Bronchial epithelial cell (primary cell): ENCODE results near the gene ARFGAP1. TPM values are rescaled to one million over a fixed set of nuclear protein-coding genes. Genes with fewer than 3 reads are reported as not detected.

ENCODE experiments used
- DNase-seq: peaks from one replicate; pipeline ENCODE4 v3.0.0-alpha.2; 2010; ENCODE audit warnings: low read depth
- FAIRE-seq: peaks from 2 replicates; lab custom pipeline; 2011; peaks lifted over from hg19 to GRCh38; lab: Jason Lieb, UNC
- H3K27me3 ChIP-seq: 2 replicates; pipeline ENCODE4 v1.5.1; 2011; ENCODE audit warnings: low read length; ENCODE audit not compliant: control insufficient read depth, insufficient read depth
- H3K36me3 ChIP-seq: 2 replicates; pipeline ENCODE4 v1.5.1; 2011; ENCODE audit warnings: low read length; ENCODE audit not compliant: control insufficient read depth, insufficient read depth
- H3K4me3 ChIP-seq: 2 replicates; pipeline ENCODE4 v1.5.1; 2011; ENCODE audit warnings: mild to moderate bottlenecking, low read depth, low read length, control low read depth
- total RNA-seq: library from RNA; depleted of rRNA; stranded (reverse); fragments of >200 nt; gene quantifications from 2 replicates; pipeline ENCODE4 v1.2.1, GENCODE V29; 2014
- TF ChIP-seq, protein P1 (sequence below): IDR thresholded peaks from 2 replicates; pipeline ENCODE4 v1.5.1; 2011; ENCODE audit warnings: mild to moderate bottlenecking, moderate library complexity, low read length, control low read depth, inconsistent platforms; ENCODE audit not compliant: insufficient read depth, severe bottlenecking

ARFGAP1 gene
- total RNA-seq, 1 donor from 2014 or later, result 49.2 TPM

DNA sequence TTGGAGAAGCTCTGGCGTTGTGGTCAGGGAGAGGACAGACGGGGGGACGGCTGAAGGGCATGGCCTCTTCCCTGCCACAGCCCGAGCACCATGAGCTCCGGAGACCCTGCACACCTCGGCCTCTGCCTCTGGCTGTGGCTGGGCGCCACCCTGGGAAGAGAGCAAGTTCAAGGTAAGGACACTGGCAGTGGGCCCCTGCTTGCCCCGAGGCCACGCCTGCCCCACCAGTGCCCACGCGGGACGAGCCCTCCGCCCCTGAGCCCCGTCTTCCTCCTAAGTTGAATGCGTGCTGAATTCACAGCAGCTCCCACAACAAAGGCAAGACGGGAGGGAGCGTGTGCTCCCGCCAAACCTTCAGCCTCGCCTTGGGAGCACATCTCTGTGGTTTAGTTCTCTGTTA lies 22.4 kb downstream of the ARFGAP1 start:
- peaks cover 9% of the 10 kb centered on the region for H3K27me3 ChIP-seq
- TF ChIP-seq, protein P1, sequence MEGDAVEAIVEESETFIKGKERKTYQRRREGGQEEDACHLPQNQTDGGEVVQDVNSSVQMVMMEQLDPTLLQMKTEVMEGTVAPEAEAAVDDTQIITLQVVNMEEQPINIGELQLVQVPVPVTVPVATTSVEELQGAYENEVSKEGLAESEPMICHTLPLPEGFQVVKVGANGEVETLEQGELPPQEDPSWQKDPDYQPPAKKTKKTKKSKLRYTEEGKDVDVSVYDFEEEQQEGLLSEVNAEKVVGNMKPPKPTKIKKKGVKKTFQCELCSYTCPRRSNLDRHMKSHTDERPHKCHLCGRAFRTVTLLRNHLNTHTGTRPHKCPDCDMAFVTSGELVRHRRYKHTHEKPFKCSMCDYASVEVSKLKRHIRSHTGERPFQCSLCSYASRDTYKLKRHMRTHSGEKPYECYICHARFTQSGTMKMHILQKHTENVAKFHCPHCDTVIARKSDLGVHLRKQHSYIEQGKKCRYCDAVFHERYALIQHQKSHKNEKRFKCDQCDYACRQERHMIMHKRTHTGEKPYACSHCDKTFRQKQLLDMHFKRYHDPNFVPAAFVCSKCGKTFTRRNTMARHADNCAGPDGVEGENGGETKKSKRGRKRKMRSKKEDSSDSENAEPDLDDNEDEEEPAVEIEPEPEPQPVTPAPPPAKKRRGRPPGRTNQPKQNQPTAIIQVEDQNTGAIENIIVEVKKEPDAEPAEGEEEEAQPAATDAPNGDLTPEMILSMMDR, result no peak
- no peak overlapping the region for H3K4me3 ChIP-seq
- no peak for DNase-seq
- H3K36me3 ChIP-seq, result no peaks in the 10 kb centered on the region
- FAIRE-seq, result no peak

DNA sequence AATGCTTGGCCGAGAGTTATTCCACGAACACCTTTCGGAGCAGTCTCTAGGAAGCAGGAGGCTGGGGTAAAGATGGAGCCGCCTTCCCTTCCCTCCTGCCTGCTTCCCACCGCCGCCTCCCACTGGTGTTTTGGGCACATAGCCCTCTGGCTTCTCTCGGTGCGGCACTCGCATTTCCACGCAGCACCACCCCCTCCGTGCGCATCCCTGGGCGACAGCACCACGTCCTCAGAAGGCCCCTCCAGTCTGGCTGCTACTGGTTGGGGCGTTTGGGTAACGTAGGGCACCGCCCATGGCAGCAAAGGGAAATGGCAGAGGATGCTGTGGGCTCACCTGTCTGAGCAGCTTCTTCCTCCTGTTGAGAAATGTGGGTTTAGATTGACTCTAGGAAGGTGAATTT lies 22.8 kb downstream of the ARFGAP1 start:
- DNase-seq, result no peak
- Histone ChIP-seq H3K27me3 (peaks cover 9% of the 10 kb centered on the region), H3K36me3 (no peaks in the 10 kb centered on the region), H3K4me3 (no peak overlapping the region)
- TF ChIP-seq, protein P1, result no peak
- FAIRE-seq, result no peak

DNA sequence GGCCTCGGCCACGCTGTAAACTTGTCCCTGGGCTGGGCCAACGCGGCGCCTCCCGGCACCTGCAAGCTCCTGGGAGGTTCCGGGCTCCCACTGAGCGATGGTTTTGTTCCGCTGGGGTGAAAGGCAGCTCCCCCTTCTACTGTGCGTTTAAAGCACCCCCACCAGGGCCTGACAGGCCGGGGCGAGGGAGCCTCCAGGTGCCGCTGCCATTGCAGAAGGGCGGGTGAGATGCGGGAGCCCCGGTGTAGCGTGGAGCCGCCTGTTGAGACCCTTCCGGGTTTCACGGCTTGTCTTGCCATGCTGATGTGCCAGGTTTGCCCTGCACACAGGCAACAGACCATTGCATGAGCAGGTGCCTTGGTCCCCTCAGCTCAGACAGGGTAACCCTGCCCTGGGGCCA lies 23.2 kb downstream of the ARFGAP1 start:
- FAIRE-seq, result no peak
- Histone ChIP-seq H3K36me3 (no peaks in the 10 kb centered on the region), H3K27me3 (peaks cover 9% of the 10 kb centered on the region), H3K4me3 (no peak overlapping the region)
- no peak for DNase-seq
- TF ChIP-seq, protein P1, result no peak

DNA sequence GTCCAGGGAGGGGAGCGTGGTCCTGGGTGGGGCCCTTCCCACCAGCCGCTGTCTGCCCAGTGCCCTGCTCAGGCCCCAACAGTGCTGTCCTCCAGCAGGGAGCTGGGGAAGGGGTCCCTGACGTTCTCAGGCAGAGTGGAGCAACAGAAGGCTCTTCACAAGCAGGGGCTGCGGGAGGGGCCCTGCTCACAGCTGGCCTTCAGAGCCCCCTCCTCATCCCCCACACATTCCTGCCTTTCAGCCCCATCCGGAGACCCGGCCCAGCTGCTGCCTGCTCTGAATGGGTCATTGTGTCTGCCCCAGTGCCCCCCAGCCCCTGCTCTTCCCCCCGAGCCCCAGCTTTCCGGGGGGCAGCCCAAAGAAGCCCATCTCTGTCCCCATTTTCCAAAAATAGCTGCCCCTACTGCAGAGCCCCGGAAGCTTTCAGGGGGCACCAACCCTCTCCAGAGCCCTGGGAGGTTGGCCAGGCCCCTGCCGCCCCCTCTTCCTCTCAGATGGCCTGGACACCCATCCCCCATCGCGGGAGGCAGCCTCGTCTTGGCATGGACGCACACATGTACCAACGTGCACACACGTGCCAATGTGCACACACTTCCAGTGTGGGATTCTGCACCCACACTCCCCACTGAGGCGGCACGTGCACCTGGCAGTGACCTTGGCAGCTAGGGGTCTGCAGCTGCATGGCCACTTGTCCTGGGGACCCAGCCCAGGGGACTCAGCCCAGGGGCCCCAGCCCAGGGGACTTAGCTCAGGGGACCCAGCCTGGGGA lies 24.1 kb downstream of the ARFGAP1 start:
- TF ChIP-seq, protein P1, result no peak
- peaks cover 9% of the 10 kb centered on the region for H3K27me3 ChIP-seq
- FAIRE-seq, result no peak

DNA sequence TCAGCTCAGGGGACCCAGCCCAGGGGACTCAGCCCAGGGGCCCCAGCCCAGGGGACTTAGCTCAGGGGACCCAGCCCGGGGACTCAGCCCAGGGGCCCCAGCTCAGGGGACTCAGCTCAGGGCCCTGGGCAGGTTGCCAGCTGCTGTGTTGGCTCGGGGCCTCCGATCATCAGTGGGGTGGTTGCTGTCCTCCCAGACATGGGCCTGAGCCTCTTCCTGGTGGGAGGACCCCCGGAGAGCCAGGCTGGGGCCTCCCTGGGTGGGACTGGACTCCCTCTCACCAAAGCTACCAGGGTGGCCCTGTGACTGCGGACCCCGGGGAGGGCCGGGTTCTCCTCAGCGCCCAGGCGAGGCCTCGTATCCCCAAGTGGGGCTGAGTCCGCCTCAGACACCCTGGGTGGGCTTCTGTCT lies 24.8 kb downstream of the ARFGAP1 start:
- DNase-seq (no peak), FAIRE-seq (no peak)
- Histone ChIP-seq H3K4me3 (no peak overlapping the region), H3K36me3 (no peaks in the 10 kb centered on the region), H3K27me3 (peaks cover 9% of the 10 kb centered on the region)
- TF ChIP-seq, protein P1, result no peak

More for the DNA sequence above, 24.1 kb downstream of the ARFGAP1 start:
- H3K4me3 ChIP-seq, result no peak overlapping the region
- H3K36me3 ChIP-seq, result no peaks in the 10 kb centered on the region
- DNase-seq, result no peak
